Skeletal muscle satellite cell (primary cell): ENCODE measurements around the gene ELFN1.

Experiments
- H3K27me3 ChIP-seq: 2 replicates; pipeline ENCODE4 v1.7.0; 2013; ENCODE audit warnings: low read length; ENCODE audit not compliant: control insufficient read depth, insufficient read depth
- H3K36me3 ChIP-seq: 2 replicates; pipeline ENCODE4 v1.7.0; 2013; ENCODE audit warnings: mild to moderate bottlenecking, control low read depth, low read length; ENCODE audit not compliant: insufficient read depth
- H3K4me1 ChIP-seq: 2 replicates; pipeline ENCODE4 v1.7.0; 2013; ENCODE audit warnings: low read length; ENCODE audit not compliant: control insufficient read depth, insufficient read depth
- H3K4me2 ChIP-seq: 2 replicates; pipeline ENCODE4 v1.7.0; 2013; ENCODE audit warnings: mild to moderate bottlenecking, low read length
- H3K4me3 ChIP-seq: 2 replicates; pipeline ENCODE4 v1.7.0; 2013; ENCODE audit warnings: low read length
- H3K9ac ChIP-seq: 2 replicates; pipeline ENCODE4 v1.7.0; 2013; ENCODE audit warnings: mild to moderate bottlenecking, low read depth, low read length, moderate library complexity
- H3K9me3 ChIP-seq: replicated peaks from 2 replicates; pipeline ENCODE4 v1.7.0; 2013; ENCODE audit warnings: mild to moderate bottlenecking, control low read depth, low read length

ELFN1 gene

GRCh38 chr7:1738511-1738910 is 68.4 kb downstream of the ELFN1 start:
- Histone ChIP-seq H3K4me1 (no peaks in the 10 kb centered on the region), H3K4me2 (no peak overlapping the region), H3K9ac (no peak overlapping the region), H3K36me3 (no peaks in the 10 kb centered on the region), H3K4me3 (no peak overlapping the region), H3K27me3 (peaks cover 45% of the 10 kb centered on the region), H3K9me3 (no peaks in the 10 kb centered on the region)

GRCh38 chr7:1738956-1739355 is 68.9 kb downstream of the ELFN1 start:
- H3K9ac ChIP-seq: no peak overlapping the region
- no peaks in the 10 kb centered on the region for H3K36me3 ChIP-seq
- peaks cover 44% of the 10 kb centered on the region for H3K27me3 ChIP-seq
- no peaks in the 10 kb centered on the region for H3K9me3 ChIP-seq
- H3K4me1 ChIP-seq: no peaks in the 10 kb centered on the region
- H3K4me2 ChIP-seq: no peak overlapping the region
- no peak overlapping the region for H3K4me3 ChIP-seq

- Histone ChIP-seq H3K36me3 (no peaks in the 10 kb centered on the region), H3K4me1 (no peaks in the 10 kb centered on the region), H3K9ac (no peak overlapping the region), H3K4me2 (no peak overlapping the region), H3K9me3 (no peaks in the 10 kb centered on the region), H3K4me3 (no peak overlapping the region), H3K27me3 (peaks cover 39% of the 10 kb centered on the region)
These were observed 69.5 kb downstream of the ELFN1 start for GRCh38 chr7:1739593-1739992.

GRCh38 chr7:1740214-1740613 is 70.1 kb downstream of the ELFN1 start:
- Histone ChIP-seq H3K9me3 (no peaks in the 10 kb centered on the region), H3K27me3 (peaks cover 33% of the 10 kb centered on the region), H3K9ac (no peak overlapping the region), H3K4me1 (no peaks in the 10 kb centered on the region), H3K4me2 (no peak overlapping the region), H3K4me3 (no peak overlapping the region), H3K36me3 (no peaks in the 10 kb centered on the region)

- H3K4me1 ChIP-seq: no peaks in the 10 kb centered on the region
- no peaks in the 10 kb centered on the region for H3K9me3 ChIP-seq
- peaks cover 24% of the 10 kb centered on the region for H3K27me3 ChIP-seq
- no peak overlapping the region for H3K9ac ChIP-seq
- H3K4me3 ChIP-seq: no peak overlapping the region
- no peaks in the 10 kb centered on the region for H3K36me3 ChIP-seq
- no peak overlapping the region for H3K4me2 ChIP-seq
These were observed 71.2 kb downstream of the ELFN1 start for GRCh38 chr7:1741246-1741645.

GRCh38 chr7:1741751-1742554 is 71.9 kb downstream of the ELFN1 start:
- no peak overlapping the region for H3K9ac ChIP-seq
- no peaks in the 10 kb centered on the region for H3K4me1 ChIP-seq
- H3K4me2 ChIP-seq: no peak overlapping the region
- H3K9me3 ChIP-seq: no peaks in the 10 kb centered on the region
- no peaks in the 10 kb centered on the region for H3K36me3 ChIP-seq
- H3K4me3 ChIP-seq: no peak overlapping the region
- H3K27me3 ChIP-seq: peaks cover 17% of the 10 kb centered on the region

GRCh38 chr7:1742555-1743303 is 72.7 kb downstream of the ELFN1 start:
- H3K36me3 ChIP-seq: no peaks in the 10 kb centered on the region
- no peak overlapping the region for H3K4me3 ChIP-seq
- H3K4me1 ChIP-seq: no peaks in the 10 kb centered on the region
- no peak overlapping the region for H3K4me2 ChIP-seq
- H3K27me3 ChIP-seq: peaks cover 9% of the 10 kb centered on the region
- no peaks in the 10 kb centered on the region for H3K9me3 ChIP-seq
- no peak overlapping the region for H3K9ac ChIP-seq

GRCh38 chr7:1743481-1744230 is 73.6 kb downstream of the ELFN1 start:
- Histone ChIP-seq H3K9ac (no peak overlapping the region), H3K27me3 (peaks cover 14% of the 10 kb centered on the region), H3K36me3 (no peaks in the 10 kb centered on the region), H3K4me3 (no peak overlapping the region), H3K4me1 (no peaks in the 10 kb centered on the region), H3K9me3 (no peaks in the 10 kb centered on the region), H3K4me2 (no peak overlapping the region)

GRCh38 chr7:1744296-1745017 is 74.4 kb downstream of the ELFN1 start:
- H3K4me1 ChIP-seq: no peaks in the 10 kb centered on the region
- H3K9me3 ChIP-seq: no peaks in the 10 kb centered on the region
- H3K36me3 ChIP-seq: no peaks in the 10 kb centered on the region
- H3K4me2 ChIP-seq: no peak overlapping the region
- H3K27me3 ChIP-seq: peaks cover 20% of the 10 kb centered on the region
- no peak overlapping the region for H3K4me3 ChIP-seq
- no peak overlapping the region for H3K9ac ChIP-seq

GRCh38 chr7:1745018-1745532 is 75.0 kb downstream of the ELFN1 start:
- Histone ChIP-seq H3K4me3 (no peak overlapping the region), H3K9me3 (no peaks in the 10 kb centered on the region), H3K4me2 (no peak overlapping the region), H3K27me3 (peaks cover 26% of the 10 kb centered on the region), H3K36me3 (no peaks in the 10 kb centered on the region), H3K9ac (no peak overlapping the region), H3K4me1 (no peaks in the 10 kb centered on the region)
